Left forelimb (tissue), 1 donor: ENCODE results near the gene BRD7.

Source experiments
- DNase-seq: peaks from one replicate; pipeline ENCODE4 v3.0.0-alpha.2; 2018; ENCODE audit warnings: low spot score

The BRD7 gene

GRCh38 chr16:50303605-50304466, 65.0 kb downstream of the BRD7 start:
- DNase-seq = peak; percentile 62

DNA sequence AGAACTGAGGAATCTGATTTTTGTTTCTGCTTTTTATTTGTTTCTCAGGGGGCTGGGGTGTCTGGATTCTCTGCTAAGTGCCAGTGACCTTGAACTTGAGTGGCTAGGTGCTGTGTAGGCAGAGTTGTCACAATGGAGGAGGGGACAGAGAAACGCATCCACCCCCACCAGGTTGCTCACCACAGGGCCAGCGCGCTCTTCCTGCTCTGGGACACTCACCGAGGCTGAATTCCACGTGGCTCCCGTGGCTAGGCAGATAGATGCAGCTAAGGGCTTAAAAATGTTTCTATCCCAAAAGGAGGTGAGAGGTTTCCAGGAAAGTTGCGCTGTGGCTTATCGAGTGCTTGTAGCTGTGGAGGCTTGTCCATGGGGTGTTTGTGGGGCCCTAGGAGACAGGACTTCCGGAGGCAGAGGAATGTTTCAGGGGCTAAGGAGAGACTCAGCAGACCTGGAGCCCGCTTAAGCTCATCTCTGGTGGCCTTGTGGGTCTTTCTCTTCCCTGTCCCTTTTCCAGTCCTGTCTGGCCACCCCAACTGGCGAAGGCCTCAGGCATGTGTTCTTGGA, 65.7 kb downstream of the BRD7 start:
- peak; percentile 20 for DNase-seq

DNA sequence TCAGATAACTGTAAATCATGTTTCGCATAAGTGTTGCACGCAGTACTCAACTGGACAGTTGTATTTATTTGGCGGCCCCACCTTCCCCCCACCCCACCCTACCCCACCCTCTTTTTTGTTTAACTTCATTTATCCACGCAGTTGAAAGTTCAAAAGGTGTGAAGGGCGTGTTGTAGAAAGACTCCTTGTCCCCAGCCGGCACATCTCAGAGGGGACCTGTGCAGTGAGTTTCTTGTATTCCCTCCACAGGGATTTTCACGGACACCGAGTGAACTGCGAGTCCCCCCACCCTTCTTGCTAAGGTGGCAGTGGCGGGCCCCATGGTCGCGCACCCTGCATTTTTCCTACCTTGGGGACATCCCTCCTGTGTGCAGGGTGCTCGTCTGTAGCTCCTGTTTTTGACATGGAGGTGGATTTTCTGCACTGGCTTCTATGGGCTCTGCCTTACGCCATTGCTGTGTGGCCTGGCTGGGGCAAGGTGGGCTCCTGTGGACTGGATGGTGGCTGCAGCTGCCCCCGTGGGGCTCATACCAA, 66.2 kb downstream of the BRD7 start:
- DNase-seq = peak; percentile 59

DNA sequence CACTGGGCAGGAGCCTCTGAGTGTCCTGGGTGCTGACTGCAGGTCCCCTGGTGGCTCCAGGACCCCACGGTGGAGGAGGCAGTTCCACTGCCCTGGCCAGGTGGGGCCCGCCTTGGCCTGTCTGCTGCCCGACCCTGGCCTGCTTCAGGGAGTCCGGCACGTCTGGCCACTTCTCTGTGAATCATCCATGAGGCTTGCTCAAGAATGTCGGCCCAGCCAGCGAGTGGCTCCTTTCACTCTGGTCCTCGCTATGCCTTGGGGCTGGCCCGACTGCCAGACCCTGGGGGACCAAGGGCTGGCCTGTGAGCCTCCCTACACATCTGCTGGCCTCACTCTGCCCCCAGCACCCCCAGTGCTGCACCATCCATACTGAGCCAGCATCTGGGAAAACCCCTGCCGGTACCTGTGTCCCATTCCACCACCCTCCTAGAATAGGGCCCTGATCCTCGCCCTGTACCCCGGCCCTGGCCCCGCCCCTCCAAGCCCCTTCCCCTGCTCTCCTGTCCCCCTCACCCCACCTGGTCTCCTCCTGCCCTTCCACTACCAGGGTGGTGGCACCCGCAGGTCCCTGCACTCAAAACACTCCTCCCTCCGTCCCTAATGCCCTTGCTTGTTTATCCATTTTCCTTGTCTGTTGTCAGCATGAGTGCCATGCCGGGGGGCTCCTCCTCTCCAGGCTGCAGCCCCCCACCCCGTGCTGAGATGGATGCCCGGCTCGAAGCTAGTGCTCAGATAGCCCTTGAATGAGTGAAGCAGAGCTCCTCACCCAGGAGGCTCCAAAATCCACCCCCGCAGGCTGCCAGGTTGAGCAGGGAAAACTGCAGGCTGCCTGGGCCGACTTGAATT, 66.9 kb downstream of the BRD7 start:
- peak; percentile 53 for DNase-seq

GRCh38 chr16:50300942-50301625, 67.7 kb downstream of the BRD7 start:
- DNase-seq = peak; percentile 45

DNA sequence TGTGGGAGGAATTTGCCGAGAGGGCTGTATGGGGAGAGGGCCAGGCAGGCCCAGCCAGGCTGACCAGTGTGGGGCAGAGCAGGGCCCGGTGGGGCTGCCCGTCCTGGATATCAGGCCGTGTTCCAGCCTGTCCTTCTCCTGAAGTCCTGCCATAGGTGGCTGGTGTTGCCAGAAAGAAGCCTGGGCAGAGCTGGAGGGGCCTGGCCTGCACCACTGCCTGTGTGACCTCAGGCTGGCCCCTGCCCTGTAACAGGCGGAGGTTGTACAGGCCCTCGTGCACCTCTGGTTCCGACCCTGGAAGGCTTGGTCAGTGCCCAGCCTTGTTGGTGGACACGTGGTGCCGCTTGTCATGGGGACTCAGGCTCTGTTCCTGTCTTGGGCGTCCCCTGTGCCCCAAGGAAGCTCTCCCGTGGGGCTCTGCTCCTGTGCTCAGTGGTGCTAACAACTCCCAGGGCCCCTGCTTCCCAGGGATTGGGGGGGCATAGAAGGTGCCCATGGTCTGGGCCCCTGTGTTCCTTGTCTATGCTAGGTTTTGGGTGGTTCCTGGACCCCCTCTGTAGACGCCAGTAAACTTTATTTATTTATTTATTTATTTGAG, 69.2 kb downstream of the BRD7 start:
- DNase-seq = no peak

DNA sequence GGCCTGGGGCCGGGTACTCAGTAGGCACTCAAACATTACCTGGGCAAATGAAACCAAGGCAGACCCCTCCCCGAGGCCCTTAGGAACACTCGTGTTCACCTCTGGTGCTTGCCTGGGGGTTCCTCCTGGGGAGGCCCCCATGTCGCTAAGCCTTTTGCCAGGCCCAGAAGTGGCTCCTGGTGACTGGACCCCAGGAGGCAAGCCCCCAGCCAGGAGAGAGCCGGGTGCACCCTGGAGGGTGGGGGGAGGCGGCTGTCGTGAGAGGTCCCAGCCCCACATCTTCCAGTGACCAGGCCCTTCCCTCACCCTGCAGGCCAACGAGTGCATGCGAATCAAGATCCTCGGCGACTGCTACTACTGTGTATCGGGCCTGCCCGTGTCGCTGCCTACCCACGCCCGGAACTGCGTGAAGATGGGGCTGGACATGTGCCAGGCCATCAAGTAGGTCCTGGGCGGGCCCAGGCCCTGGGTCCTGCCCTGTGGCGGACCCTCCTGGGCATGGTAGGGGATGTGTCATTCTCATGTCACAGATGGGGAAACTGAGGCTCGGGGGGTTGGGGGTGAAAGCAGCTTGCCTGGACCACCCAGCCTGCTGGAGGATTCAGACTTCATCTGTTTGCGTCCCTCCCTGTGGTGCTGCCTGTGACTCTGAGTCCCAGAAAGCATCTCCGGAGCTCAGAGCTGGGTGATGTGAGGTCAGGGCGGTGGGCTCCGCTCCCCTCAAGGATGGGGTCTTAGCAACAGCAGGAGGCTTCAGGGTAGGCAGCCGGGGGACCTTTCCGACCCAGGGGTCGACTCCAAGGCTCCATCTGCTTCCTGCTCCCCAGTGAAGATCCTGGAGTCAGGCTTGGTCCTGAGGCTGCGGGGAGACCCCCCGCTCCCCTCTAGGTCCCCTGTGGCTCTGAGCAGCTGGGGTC, 69.9 kb downstream of the BRD7 start:
- no peak for DNase-seq

DNA sequence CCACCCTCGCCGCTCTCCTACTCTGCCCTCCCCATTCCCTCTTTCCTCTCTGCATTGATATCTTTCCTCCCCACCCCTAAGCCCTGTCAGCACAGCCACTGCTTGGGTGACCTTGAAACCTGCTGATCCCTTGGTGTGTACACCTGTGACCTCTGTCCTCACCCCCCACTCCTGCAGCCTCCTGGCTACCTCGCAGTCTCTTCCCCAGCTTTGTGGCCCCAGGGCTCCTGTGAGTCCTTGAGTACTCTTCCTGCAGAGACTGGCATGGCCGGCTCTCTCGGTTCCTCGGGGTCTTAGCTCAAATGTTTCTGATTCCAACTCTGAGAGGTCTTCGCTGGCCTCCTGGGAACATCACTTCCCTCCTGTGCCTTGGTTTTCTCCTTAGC, 70.7 kb downstream of the BRD7 start:
- no peak for DNase-seq

- DNase-seq = no peak
These were observed 71.3 kb downstream of the BRD7 start for GRCh38 chr16:50297301-50298074.

DNA sequence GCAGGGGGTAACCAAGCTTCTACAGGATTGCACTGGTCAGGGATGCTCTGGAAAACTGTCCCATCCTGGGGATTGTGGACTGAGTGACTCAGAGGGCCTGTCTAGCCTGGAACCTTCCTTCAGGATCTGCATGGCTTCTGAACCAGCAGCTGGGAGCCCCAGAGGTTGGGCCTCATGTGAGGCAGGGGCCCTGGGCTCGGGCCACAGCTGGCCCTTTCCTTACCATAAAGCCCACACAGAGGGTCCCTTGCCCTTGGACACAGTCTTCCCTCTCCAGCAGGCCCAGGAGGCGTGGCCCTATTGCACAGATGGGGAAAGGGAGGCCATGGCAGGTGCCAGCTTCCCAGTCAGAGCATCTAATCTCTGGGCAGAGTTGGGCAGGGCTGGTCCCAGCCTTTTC, 72.0 kb downstream of the BRD7 start:
- no peak for DNase-seq

DNA sequence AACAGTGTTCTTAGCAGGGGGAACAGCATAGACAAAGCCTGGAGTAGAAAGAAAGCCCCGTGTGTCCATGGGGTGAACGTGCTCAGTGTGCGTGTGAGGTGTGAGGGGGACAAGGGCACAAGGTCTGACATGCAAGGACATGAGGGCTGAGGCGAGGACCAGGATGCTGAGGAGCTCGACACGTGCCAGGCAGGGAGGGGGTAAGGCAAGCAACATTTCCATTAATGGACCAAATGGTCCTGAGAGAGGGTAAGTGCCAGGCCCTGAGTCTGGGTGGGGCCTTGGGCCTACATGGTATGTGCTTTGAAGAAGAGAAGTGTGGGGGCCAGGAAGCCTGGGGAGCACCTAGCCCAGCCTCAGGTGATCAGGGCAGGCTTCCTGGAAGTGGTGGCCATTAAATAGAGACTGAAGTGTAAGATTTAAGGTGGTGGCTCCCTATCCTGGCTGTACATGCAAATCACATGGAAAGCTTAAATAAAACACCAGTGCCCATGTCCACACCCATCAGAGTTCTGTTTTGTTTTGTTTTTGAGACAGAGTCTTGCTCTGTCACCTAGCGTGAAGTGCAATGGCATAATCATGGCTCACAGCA, 73.2 kb downstream of the BRD7 start:
- no peak for DNase-seq

- DNase-seq = no peak
These were observed 73.8 kb downstream of the BRD7 start for GRCh38 chr16:50294955-50295354.

GRCh38 chr16:50293994-50294855, 74.6 kb downstream of the BRD7 start:
- no peak for DNase-seq

DNA sequence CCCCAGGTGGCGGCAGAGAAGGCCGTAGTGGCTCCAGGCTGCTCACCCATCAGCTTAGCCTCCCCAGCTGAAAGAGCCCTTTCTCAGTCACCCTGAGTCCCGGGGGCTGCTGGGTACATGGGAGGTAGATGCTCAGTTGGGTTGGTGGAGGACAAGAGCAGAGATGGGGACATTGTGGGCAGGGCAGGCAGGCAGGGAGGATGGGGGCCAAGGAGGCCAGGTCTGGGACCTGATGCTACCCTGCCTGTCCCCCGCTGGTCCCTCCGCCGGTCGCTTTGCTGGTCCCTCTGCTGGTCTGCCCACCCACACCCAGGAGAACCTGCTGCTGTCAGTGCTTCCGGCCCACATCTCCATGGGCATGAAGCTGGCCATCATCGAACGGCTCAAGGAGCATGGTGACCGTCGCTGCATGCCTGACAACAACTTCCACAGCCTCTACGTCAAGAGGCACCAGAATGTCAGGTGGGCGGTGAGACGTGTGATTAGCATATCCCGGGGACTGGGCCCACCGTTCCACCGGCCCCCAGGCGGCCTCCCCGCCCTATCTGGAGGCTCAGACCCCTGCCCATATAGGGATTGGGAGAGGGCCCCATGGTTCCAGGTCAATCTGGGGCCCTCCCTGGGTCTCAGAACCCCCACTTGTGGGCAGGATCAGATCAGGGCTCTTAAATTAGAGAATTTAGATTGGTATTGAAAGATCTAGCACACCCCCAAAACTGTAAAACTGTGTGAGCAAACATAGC, 75.6 kb downstream of the BRD7 start:
- DNase-seq = no peak

DNA sequence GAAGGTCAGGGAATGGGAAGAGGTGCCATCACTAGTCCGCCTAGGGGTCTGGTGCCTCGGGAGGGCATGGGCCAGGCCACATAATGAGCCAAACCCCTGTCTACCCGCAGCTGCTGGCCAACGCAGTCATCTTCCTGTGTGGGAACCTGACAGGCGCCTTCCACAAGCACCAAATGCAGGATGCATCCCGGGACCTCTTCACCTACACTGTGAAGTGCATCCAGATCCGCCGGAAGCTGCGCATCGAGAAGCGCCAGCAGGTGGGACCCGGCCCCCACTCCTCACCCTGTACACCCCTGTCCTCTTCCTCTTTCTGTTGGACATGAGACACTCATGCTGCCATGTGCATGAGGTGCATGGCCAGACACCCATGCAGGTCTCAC, 76.2 kb downstream of the BRD7 start:
- no peak for DNase-seq

DNA sequence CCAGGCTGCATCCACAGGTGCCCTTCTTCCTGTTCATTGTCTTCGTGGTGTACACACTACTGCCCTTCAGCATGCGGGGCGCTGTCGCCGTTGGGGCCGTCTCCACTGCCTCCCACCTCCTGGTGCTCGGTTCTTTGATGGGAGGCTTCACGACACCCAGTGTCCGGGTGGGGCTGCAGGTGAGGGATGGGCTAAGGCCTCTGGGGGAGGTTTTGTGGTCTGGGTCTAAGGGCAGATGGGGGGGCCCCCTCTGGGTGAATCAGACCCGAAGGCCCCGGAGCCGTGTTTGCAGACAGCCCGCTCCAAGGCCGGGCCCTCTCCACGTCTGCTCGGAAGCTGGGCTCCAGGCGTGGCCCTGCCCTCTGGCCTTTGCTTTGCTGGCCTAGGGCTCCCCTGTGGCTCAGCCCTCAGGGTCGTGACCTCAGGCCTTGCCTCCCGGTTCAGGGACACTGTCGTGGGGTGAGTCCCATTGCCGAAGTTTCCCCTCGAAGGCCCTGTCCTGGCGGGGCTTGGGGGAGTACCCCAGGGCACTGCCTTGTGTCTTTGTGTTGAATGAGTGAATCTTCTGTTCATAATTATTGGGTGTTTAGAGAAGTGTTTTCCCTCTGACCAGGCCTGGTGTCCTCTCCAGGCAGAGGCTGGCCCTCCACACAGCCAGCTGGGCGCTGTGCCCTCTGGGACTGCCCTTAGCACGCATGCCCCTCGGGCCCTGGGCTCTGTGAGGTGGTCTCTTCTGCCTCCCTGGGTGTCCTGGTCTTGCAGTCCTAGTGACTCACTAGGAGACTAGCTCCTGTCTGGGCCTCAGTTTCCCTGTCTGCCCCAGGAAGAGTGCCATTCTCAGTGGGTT, 76.8 kb downstream of the BRD7 start:
- no peak for DNase-seq

- no peak for DNase-seq
These were observed 77.9 kb downstream of the BRD7 start for GRCh38 chr16:50290856-50291255.
